ENCODE measurements around the gene MAFB.

DNA sequence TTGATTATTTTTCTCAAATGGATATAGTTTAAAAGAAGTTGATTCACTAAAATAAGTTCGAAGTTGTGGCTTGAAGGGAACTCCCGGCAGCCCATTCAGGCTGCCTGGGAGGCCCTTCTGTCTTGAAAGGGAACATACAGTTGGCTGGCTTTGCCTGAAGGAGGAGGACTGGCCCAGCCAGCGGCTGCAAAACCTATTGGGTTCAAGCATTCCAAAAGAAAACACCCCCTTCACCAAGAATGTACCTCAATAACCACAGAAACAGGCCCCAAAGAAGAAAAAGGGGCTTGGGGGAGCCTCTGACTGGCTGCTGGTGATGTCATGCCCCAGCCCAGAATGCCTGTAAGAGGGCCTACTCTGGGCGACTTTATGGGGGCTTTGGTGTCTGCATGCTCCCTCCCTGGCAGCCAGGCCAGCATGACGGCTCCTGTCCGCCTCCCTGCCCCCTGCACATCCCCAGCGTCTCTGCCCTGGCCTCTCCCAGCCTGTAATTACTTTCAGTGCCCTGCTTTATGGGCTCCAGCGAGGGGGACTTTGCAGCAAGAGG, 36.5 kb downstream of the MAFB start:
- TF ChIP-seq, protein P1, sequence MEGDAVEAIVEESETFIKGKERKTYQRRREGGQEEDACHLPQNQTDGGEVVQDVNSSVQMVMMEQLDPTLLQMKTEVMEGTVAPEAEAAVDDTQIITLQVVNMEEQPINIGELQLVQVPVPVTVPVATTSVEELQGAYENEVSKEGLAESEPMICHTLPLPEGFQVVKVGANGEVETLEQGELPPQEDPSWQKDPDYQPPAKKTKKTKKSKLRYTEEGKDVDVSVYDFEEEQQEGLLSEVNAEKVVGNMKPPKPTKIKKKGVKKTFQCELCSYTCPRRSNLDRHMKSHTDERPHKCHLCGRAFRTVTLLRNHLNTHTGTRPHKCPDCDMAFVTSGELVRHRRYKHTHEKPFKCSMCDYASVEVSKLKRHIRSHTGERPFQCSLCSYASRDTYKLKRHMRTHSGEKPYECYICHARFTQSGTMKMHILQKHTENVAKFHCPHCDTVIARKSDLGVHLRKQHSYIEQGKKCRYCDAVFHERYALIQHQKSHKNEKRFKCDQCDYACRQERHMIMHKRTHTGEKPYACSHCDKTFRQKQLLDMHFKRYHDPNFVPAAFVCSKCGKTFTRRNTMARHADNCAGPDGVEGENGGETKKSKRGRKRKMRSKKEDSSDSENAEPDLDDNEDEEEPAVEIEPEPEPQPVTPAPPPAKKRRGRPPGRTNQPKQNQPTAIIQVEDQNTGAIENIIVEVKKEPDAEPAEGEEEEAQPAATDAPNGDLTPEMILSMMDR (optimal IDR thresholded peaks at IDR 0.05 in 1 of 3, IDR thresholded peaks at IDR 0.05 in 1 of 3, conservative IDR thresholded peaks at IDR 0.05 in 1 of 3; ENCODE audit: extremely low read depth in 1 of 3, insufficient read depth in 2 of 3, low read length in 3 of 3): no peak
- no peak for TF ChIP-seq EZH2 (IDR thresholded peaks at IDR 0.05; ENCODE audit: low read length)
